Measurements from ENCODE around the gene TMEM185B.

TMEM185B gene

GRCh38 chr2:120253021-120253882 is 30.1 kb upstream of the TMEM185B start:
- TF ChIP-seq CTCF (IDR thresholded peaks at IDR 0.05): no peak
- Mint-ChIP-seq H3K4me3 (peak overlapping the region; percentile 94), H3K27ac (peak overlapping the region; percentile 36), H3K27me3 (ENCODE audit: low read depth, poor library complexity) (peaks cover 45% of the 10 kb centered on the region), H3K36me3 (ENCODE audit: low read depth) (peaks cover 31% of the 10 kb centered on the region), H3K9me3 (peaks cover 21% of the 10 kb centered on the region), H3K4me1 (peaks cover 63% of the 10 kb centered on the region)
- peak; percentile 79 for DNase-seq

GRCh38 chr2:120252225-120253020 is 29.2 kb upstream of the TMEM185B start, which contains the start of gene RALB:
Gene RALB, plus strand, starts transcription at chr2:120252852. Its CDS starts 25,813 bp downstream, at chr2:120278665.
- Mint-ChIP-seq H3K36me3 (ENCODE audit: low read depth) (peaks cover 23% of the 10 kb centered on the region), H3K4me3 (peak within 1 kb of the TSS; percentile 96), H3K4me1 (peaks cover 63% of the 10 kb centered on the region), H3K27me3 (ENCODE audit: low read depth, poor library complexity) (peaks cover 53% of the 10 kb centered on the region), H3K27ac (peak within 1 kb of the TSS; percentile 36), H3K9me3 (peaks cover 14% of the 10 kb centered on the region)
- DNase-seq: peak; percentile 100
- no peak for TF ChIP-seq CTCF (IDR thresholded peaks at IDR 0.05)

- peaks cover 67% of the 10 kb centered on the region for H3K4me1 Mint-ChIP-seq
- no peak for DNase-seq
- peaks cover 14% of the 10 kb centered on the region for H3K9me3 Mint-ChIP-seq
- peaks cover 59% of the 10 kb centered on the region for H3K27me3 Mint-ChIP-seq (ENCODE audit: low read depth, poor library complexity)
- no peak for TF ChIP-seq CTCF (IDR thresholded peaks at IDR 0.05)
- H3K4me3 Mint-ChIP-seq: peak overlapping the region; percentile 96
- peaks cover 17% of the 10 kb centered on the region for H3K36me3 Mint-ChIP-seq (ENCODE audit: low read depth)
- H3K27ac Mint-ChIP-seq: no peak overlapping the region
Measured at GRCh38 chr2:120251880-120252224, 28.7 kb upstream of the TMEM185B start.

DNA sequence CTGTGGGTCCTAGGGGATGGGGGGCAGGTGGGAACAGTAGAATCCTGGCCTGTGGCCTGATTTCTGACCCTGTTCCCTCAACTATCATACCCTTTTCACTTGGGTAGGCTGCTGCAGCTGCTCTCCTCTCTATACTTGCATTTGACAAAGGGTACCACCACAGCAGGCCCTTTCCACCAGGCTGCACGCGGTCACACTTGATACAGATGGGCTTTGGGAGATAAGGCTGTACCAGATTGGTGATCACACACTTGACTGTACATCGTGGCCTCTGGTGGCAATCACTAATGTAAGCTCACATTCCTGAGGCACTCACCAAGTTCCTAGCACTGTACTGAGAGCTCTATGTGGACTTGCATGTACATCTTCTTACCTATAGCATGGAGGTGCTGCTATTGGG is 27.9 kb upstream of the TMEM185B start:
- TF ChIP-seq CTCF (IDR thresholded peaks at IDR 0.05): no peak

GRCh38 chr2:120250640-120251039 is 27.4 kb upstream of the TMEM185B start:
- TF ChIP-seq CTCF (IDR thresholded peaks at IDR 0.05): no peak
- Mint-ChIP-seq H3K9me3 (peaks cover 4% of the 10 kb centered on the region), H3K27me3 (ENCODE audit: low read depth, poor library complexity) (peaks cover 64% of the 10 kb centered on the region), H3K36me3 (ENCODE audit: low read depth) (peaks cover 6% of the 10 kb centered on the region), H3K4me1 (peaks cover 71% of the 10 kb centered on the region), H3K4me3 (no peak overlapping the region), H3K27ac (no peak overlapping the region)
- DNase-seq: no peak

More for the DNA sequence above, 27.9 kb upstream of the TMEM185B start:
- H3K4me3 Mint-ChIP-seq: no peak overlapping the region
- peaks cover 8% of the 10 kb centered on the region for H3K9me3 Mint-ChIP-seq
- no peak overlapping the region for H3K27ac Mint-ChIP-seq
- H3K36me3 Mint-ChIP-seq (ENCODE audit: low read depth): peaks cover 9% of the 10 kb centered on the region
- DNase-seq: no peak
- H3K4me1 Mint-ChIP-seq: peaks cover 70% of the 10 kb centered on the region
- H3K27me3 Mint-ChIP-seq (ENCODE audit: low read depth, poor library complexity): peaks cover 64% of the 10 kb centered on the region
